Ovary (tissue), 3 donors: ENCODE measurements around the gene PHACTR1.

Experiments used
- EP300 ChIP-seq: sonication (generic); formaldehyde crosslinking; IDR thresholded peaks from one replicate; pipeline ENCODE4 v1.6.1; 2017; ENCODE audit warnings: antibody characterized with exemption
- POLR2A ChIP-seq: fragments of 450-650 bp; IDR thresholded peaks from one replicate; pipeline ENCODE4 v1.6.1; 2017; ENCODE audit warnings: antibody characterized with exemption, mild to moderate bottlenecking, moderate library complexity
- TF ChIP-seq, protein P1 (sequence below), 3 donors: fragments of 450-650 bp in 2 of 3; fragments of 200-600 bp in 1 of 3; IDR thresholded peaks; one replicate each; pipeline versions ENCODE4 v1.5.1 to v1.8.0; 2016 to 2022; ENCODE audit warnings: antibody characterized with exemption in 3 of 3, mild to moderate bottlenecking in 1 of 3
- donor health status: DM: no; HTN: no; CAD: no.

DNA sequence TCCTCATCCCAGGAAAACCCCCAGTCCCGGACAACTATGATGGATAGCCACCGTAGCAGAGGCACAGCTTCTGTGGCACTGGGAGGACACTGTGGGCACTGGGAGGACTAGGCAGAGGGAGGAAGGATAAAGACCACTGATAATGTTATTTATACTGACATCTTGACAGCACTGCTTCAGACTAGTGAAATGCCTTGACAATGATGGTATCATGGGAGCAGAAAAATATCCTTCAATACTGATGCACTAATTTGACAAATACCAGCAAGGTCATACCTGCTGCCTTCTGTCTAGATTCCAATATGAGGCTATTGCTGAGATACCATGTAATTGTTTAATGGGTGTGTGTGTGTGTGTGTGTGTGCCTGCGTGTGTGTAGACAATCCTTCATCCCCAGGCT is 148.6 kb downstream of the PHACTR1 start:
- TF ChIP-seq, protein P1, sequence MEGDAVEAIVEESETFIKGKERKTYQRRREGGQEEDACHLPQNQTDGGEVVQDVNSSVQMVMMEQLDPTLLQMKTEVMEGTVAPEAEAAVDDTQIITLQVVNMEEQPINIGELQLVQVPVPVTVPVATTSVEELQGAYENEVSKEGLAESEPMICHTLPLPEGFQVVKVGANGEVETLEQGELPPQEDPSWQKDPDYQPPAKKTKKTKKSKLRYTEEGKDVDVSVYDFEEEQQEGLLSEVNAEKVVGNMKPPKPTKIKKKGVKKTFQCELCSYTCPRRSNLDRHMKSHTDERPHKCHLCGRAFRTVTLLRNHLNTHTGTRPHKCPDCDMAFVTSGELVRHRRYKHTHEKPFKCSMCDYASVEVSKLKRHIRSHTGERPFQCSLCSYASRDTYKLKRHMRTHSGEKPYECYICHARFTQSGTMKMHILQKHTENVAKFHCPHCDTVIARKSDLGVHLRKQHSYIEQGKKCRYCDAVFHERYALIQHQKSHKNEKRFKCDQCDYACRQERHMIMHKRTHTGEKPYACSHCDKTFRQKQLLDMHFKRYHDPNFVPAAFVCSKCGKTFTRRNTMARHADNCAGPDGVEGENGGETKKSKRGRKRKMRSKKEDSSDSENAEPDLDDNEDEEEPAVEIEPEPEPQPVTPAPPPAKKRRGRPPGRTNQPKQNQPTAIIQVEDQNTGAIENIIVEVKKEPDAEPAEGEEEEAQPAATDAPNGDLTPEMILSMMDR (IDR thresholded peaks at IDR 0.05) = no peak
- no peak for TF ChIP-seq EP300
- TF ChIP-seq POLR2A = no peak
